Neuronal stem cell (in vitro differentiated cells): Measurements from ENCODE around the gene CNN3.

Experiments used
- DNase-seq: peaks from one replicate; pipeline ENCODE4 v3.0.0-alpha.2; 2013; ENCODE audit warnings: low spot score
- H2AFZ ChIP-seq: one replicate; pipeline ENCODE4 v1.6.1; 2013; ENCODE audit warnings: mild to moderate bottlenecking, low read length, inconsistent platforms
- H2AK5ac ChIP-seq: 2 replicates; pipeline ENCODE4 v1.6.1; 2013; ENCODE audit warnings: low read depth, mild to moderate bottlenecking, inconsistent platforms, low read length, moderate library complexity, mixed read lengths
- H2BK120ac ChIP-seq: 2 replicates; pipeline ENCODE4 v1.6.1; 2013; ENCODE audit warnings: low read depth, mild to moderate bottlenecking, inconsistent platforms, low read length, moderate library complexity, mixed read lengths
- H2BK12ac ChIP-seq: one replicate; pipeline ENCODE4 v1.6.1; 2013; ENCODE audit warnings: low read length, inconsistent platforms
- H2BK15ac ChIP-seq: 2 replicates; pipeline ENCODE4 v1.6.1; 2013; ENCODE audit warnings: mild to moderate bottlenecking, low read length, inconsistent platforms, mixed read lengths
- H2BK5ac ChIP-seq: one replicate; pipeline ENCODE4 v1.6.1; 2013; ENCODE audit warnings: inconsistent platforms, mild to moderate bottlenecking, low read length, moderate library complexity
- H3K14ac ChIP-seq: one replicate; pipeline ENCODE4 v1.6.1; 2013; ENCODE audit warnings: low read length, inconsistent platforms
- H3K18ac ChIP-seq: 2 replicates; pipeline ENCODE4 v1.6.1; 2013; ENCODE audit warnings: low read length, inconsistent platforms
- H3K23ac ChIP-seq: 2 replicates; pipeline ENCODE4 v1.6.1; 2013; ENCODE audit warnings: low read depth, mild to moderate bottlenecking, mixed read lengths, low read length, inconsistent platforms; ENCODE audit not compliant: poor library complexity
- H3K27ac ChIP-seq: replicated peaks from 3 replicates; pipeline ENCODE4 v1.5.1; 2013; ENCODE audit warnings: low read length, inconsistent platforms
- H3K27me3 ChIP-seq, 3 experiments: 2 replicates each; pipeline ENCODE4 v1.6.1; 2013; ENCODE audit warnings: low read length in 3 of 3, mild to moderate bottlenecking in 2 of 3, inconsistent platforms in 1 of 3, low read depth in 1 of 3, mixed read lengths in 1 of 3, moderate library complexity in 1 of 3; ENCODE audit not compliant: control insufficient read depth in 3 of 3, insufficient read depth in 3 of 3
- H3K36me3 ChIP-seq, 2 donors: replicated peaks in 1 of 2; 2 replicates each; pipeline ENCODE4 v1.6.1; 2013; ENCODE audit warnings: low read length in 2 of 2; ENCODE audit not compliant: control insufficient read depth in 2 of 2, insufficient read depth in 2 of 2
- H3K4ac ChIP-seq: 2 replicates; pipeline ENCODE4 v1.6.1; 2013; ENCODE audit warnings: inconsistent platforms, mild to moderate bottlenecking, low read length, moderate library complexity
- H3K4me1 ChIP-seq, 2 donors: 1 replicate in 1 of 2; 2 replicates in 1 of 2; pipeline ENCODE4 v1.6.1; 2013; ENCODE audit warnings: low read length in 2 of 2, low read depth in 1 of 2; ENCODE audit not compliant: control insufficient read depth in 2 of 2, insufficient read depth in 1 of 2
- H3K4me2 ChIP-seq: one replicate; pipeline ENCODE4 v1.6.1; 2013; ENCODE audit warnings: mild to moderate bottlenecking, low read length, inconsistent platforms; ENCODE audit not compliant: insufficient read depth, poor library complexity, severe bottlenecking
- H3K4me3 ChIP-seq, 2 donors: 2 replicates each; pipeline ENCODE4 v1.5.1; 2013; ENCODE audit warnings: low read length in 2 of 2, mild to moderate bottlenecking in 2 of 2, inconsistent platforms in 1 of 2, moderate library complexity in 1 of 2
- H3K79me1 ChIP-seq: one replicate; pipeline ENCODE4 v1.6.1; 2013; ENCODE audit warnings: low read depth, mild to moderate bottlenecking, inconsistent platforms, low read length, moderate library complexity
- H3K9ac ChIP-seq: one replicate; pipeline ENCODE4 v1.6.1; 2013; ENCODE audit warnings: mild to moderate bottlenecking, low read depth, low read length, inconsistent platforms; ENCODE audit not compliant: poor library complexity
- H3K9me3 ChIP-seq, 2 donors: replicated peaks in 1 of 2; 2 replicates each; pipeline versions ENCODE3 to v1.6.1; 2013; ENCODE audit warnings: low read length in 2 of 2, mild to moderate bottlenecking in 2 of 2, inconsistent platforms in 1 of 2, low read depth in 1 of 2, mixed read lengths in 1 of 2, moderate library complexity in 1 of 2; ENCODE audit not compliant: control insufficient read depth in 2 of 2, insufficient read depth in 1 of 2
- H4K8ac ChIP-seq: one replicate; pipeline ENCODE4 v1.6.1; 2013; ENCODE audit warnings: low read depth, mild to moderate bottlenecking, inconsistent platforms, low read length, moderate library complexity
- H4K91ac ChIP-seq: one replicate; pipeline ENCODE4 v1.6.1; 2013; ENCODE audit warnings: low read length, low read depth, mild to moderate bottlenecking, inconsistent platforms; ENCODE audit not compliant: poor library complexity
- WGBS, 2 donors: extraction: QIAGEN DNeasy Blood & Tissue Kit; methylation state at CpG; one replicate each; pipeline ENCODE4 v1.1.7; 2013; ENCODE audit warnings: missing lambda C conversion rate in 2 of 2, mixed read lengths in 1 of 2; ENCODE audit not compliant: insufficient read length in 2 of 2, insufficient replicate concordance in 1 of 2; ENCODE audit errors: extremely low coverage in 2 of 2; 5-methylcytosine and 5-hydroxymethylcytosine counted together

Gene CNN3

DNA sequence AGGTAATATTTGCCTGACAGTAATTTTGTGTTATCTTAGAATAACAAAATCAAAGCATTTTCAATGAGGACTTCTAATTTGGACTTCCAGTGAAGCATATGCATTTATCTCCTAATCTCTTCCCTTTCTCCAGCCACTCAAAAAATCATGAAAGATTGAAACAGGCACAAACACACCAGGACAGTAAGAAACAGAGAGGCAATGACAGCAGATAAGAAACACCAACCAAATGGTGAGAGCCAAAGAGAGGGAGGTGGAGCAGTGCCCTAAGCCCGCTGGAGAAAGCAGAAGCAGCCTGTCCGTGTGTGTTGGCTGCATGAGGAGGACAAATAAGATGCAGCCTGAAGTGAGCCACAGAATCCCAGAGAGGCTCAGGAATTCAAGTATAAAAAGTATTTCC lies 67.7 kb downstream of the CNN3 start:
- no peak overlapping the region for H2BK120ac ChIP-seq
- H4K91ac ChIP-seq = no peak overlapping the region

GRCh38 chr1:94858276-94858675 lies 68.6 kb downstream of the CNN3 start:
- no peak overlapping the region for H2AK5ac ChIP-seq
- no peak overlapping the region for H2AFZ ChIP-seq
- no peaks in the 10 kb centered on the region for H3K27me3 ChIP-seq
- H3K18ac ChIP-seq = no peak overlapping the region
- H2BK120ac ChIP-seq = no peak overlapping the region
- no peak overlapping the region for H4K91ac ChIP-seq
- H3K23ac ChIP-seq = no peak overlapping the region
- no peak overlapping the region for H3K4me2 ChIP-seq
- H4K8ac ChIP-seq = no peak overlapping the region
- DNase-seq = no peak
- H3K4me3 ChIP-seq = no peak overlapping the region
- no peak overlapping the region for H2BK5ac ChIP-seq
- no peak overlapping the region for H2BK15ac ChIP-seq
- no CpG with 5 or more reads among the region's 2 CpGs for WGBS, 2 donors
- no peaks in the 10 kb centered on the region for H3K79me1 ChIP-seq
- no peak overlapping the region for H2BK12ac ChIP-seq
- H3K14ac ChIP-seq = no peak overlapping the region
- H3K9ac ChIP-seq = no peak overlapping the region
- no peak overlapping the region for H3K27ac ChIP-seq
- H3K4ac ChIP-seq = no peak overlapping the region
- no peaks in the 10 kb centered on the region for H3K36me3 ChIP-seq
- peaks cover 5 to 15% of the 10 kb centered on the region in 2 donors for H3K4me1 ChIP-seq
- H3K9me3 ChIP-seq = peaks cover 0 to 4% of the 10 kb centered on the region in 2 donors

More for the DNA sequence above, 67.7 kb downstream of the CNN3 start:
- H3K9me3 ChIP-seq = peaks cover 0 to 4% of the 10 kb centered on the region in 2 donors
- H3K4me3 ChIP-seq = no peak overlapping the region
- H2BK15ac ChIP-seq = no peak overlapping the region
- no peak for DNase-seq
- no peak overlapping the region for H2BK12ac ChIP-seq
- no peak overlapping the region for H3K27ac ChIP-seq
- H3K4ac ChIP-seq = no peak overlapping the region
- H2AK5ac ChIP-seq = no peak overlapping the region
- H4K8ac ChIP-seq = no peak overlapping the region
- WGBS, 2 donors = no CpG with 5 or more reads among the region's 2 CpGs
- no peak overlapping the region for H3K4me2 ChIP-seq
- H3K14ac ChIP-seq = no peak overlapping the region
- H2AFZ ChIP-seq = no peak overlapping the region
- no peak overlapping the region for H3K23ac ChIP-seq
- no peaks in the 10 kb centered on the region for H3K36me3 ChIP-seq
- H3K4me1 ChIP-seq = peaks cover 14 to 21% of the 10 kb centered on the region in 2 donors
- no peak overlapping the region for H3K18ac ChIP-seq
- no peaks in the 10 kb centered on the region for H3K79me1 ChIP-seq
- no peak overlapping the region for H3K9ac ChIP-seq
- no peak overlapping the region for H2BK5ac ChIP-seq
- no peaks in the 10 kb centered on the region for H3K27me3 ChIP-seq

DNA sequence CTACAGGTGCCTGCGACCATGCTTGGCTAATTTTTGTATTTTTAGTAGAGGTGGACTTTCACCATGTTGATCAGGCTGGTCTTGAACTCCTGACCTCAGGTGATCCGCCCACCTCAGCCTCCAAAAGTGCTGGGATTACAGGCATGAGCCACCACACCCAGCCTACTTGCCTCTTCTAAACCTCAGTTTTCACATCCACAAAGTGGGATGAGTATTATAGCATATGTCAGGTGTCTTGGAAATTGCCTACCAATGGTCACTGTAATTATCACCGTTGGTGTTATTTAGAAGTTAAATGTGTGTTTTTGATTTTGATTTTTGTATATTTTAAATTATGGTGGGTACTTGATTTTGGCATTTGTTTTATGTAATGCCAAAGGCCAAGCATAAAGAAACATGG lies 70.0 kb downstream of the CNN3 start:
- H3K23ac ChIP-seq = no peak overlapping the region
- no peak overlapping the region for H3K4me2 ChIP-seq
- DNase-seq = no peak
- H3K27me3 ChIP-seq = no peaks in the 10 kb centered on the region
- H3K4ac ChIP-seq = no peak overlapping the region
- no peak overlapping the region for H2BK12ac ChIP-seq
- no peak overlapping the region for H2BK15ac ChIP-seq
- H4K8ac ChIP-seq = no peak overlapping the region
- no peaks in the 10 kb centered on the region for H3K36me3 ChIP-seq
- no peak overlapping the region for H3K4me3 ChIP-seq
- H2BK120ac ChIP-seq = no peak overlapping the region
- no peak overlapping the region for H2AK5ac ChIP-seq
- H3K27ac ChIP-seq = no peak overlapping the region
- H3K14ac ChIP-seq = no peak overlapping the region
- H2AFZ ChIP-seq = no peak overlapping the region
- H3K4me1 ChIP-seq = peaks cover 0 to 12% of the 10 kb centered on the region in 2 donors
- H2BK5ac ChIP-seq = no peak overlapping the region
- no peak overlapping the region for H3K9ac ChIP-seq
- no peak overlapping the region for H3K18ac ChIP-seq
- WGBS, 2 donors = 100% methylated on average over 1 of the region's 3 CpGs; no CpG with 5 or more reads in 1 of the 2 donors
- peaks cover 0 to 4% of the 10 kb centered on the region in 2 donors for H3K9me3 ChIP-seq
- H3K79me1 ChIP-seq = no peaks in the 10 kb centered on the region
- H4K91ac ChIP-seq = no peak overlapping the region

- H2BK15ac ChIP-seq = no peak overlapping the region
Measured at GRCh38 chr1:94856004-94856403, 70.9 kb downstream of the CNN3 start.

More at GRCh38 chr1:94856004-94856403, 70.9 kb downstream of the CNN3 start:
- Histone ChIP-seq H3K4me2 (no peak overlapping the region), H3K4me3 (no peak overlapping the region), H4K8ac (no peak overlapping the region), H3K36me3 (no peaks in the 10 kb centered on the region), H2BK12ac (no peak overlapping the region), H3K4me1 (peaks cover 0 to 12% of the 10 kb centered on the region in 2 donors), H3K18ac (no peak overlapping the region), H2BK5ac (no peak overlapping the region), H3K9me3 (peaks cover 0 to 4% of the 10 kb centered on the region in 2 donors), H3K4ac (no peak overlapping the region), H2AK5ac (no peak overlapping the region), H3K9ac (no peak overlapping the region), H3K14ac (no peak overlapping the region), H4K91ac (no peak overlapping the region), H2BK120ac (no peak overlapping the region), H3K79me1 (no peaks in the 10 kb centered on the region), H3K27ac (no peak overlapping the region), H3K23ac (no peak overlapping the region), H2AFZ (no peak overlapping the region), H3K27me3 (no peaks in the 10 kb centered on the region)
- WGBS, 2 donors = no CpG with 5 or more reads among the region's 5 CpGs
- no peak for DNase-seq
